Breast epithelium (tissue), 3 donors: ENCODE results near the gene C2orf49.

Source experiments
- CTCF ChIP-seq, 3 donors: fragments of 450-650 bp; IDR thresholded peaks; one replicate each; pipeline ENCODE4 v1.5.1; 2016 to 2017; ENCODE audit warnings: antibody characterized with exemption in 3 of 3, mild to moderate bottlenecking in 3 of 3, moderate library complexity in 3 of 3
- POLR2AphosphoS5 ChIP-seq, 3 donors: sonication (generic); formaldehyde crosslinking; IDR thresholded peaks; one replicate each; pipeline ENCODE4 v1.6.1; 2017; ENCODE audit warnings: antibody characterized with exemption in 3 of 3

GRCh38 chr2:105358593-105358992 lies 21.3 kb downstream of the C2orf49 start:
- no peak for TF ChIP-seq CTCF (IDR thresholded peaks at IDR 0.05)
- TF ChIP-seq POLR2AphosphoS5 (IDR thresholded peaks at IDR 0.05): no peak
